Osteoblast (primary cell): ENCODE measurements around the gene SAMD10. TPM values are rescaled to one million over a fixed set of nuclear protein-coding genes. Genes with fewer than 3 reads are reported as not detected.
A peak's percentile ranks its signal among the peaks of the same experiment; 100 is the strongest.

Source experiments
- DNase-seq: peaks from one replicate; pipeline ENCODE4 v3.0.0; 2011; ENCODE audit warnings: low spot score, mixed read lengths; ENCODE audit not compliant: insufficient read length; ENCODE audit errors: missing footprints
- H2AFZ ChIP-seq: 2 replicates; pipeline ENCODE4 v1.6.0; 2011; ENCODE audit warnings: mild to moderate bottlenecking, low read length
- H3K27ac ChIP-seq: 2 replicates; pipeline ENCODE4 v1.5.1; 2011; ENCODE audit warnings: mild to moderate bottlenecking, low read depth, low read length, moderate library complexity
- H3K27me3 ChIP-seq: 2 replicates; pipeline ENCODE4 v1.6.0; 2012; ENCODE audit warnings: mild to moderate bottlenecking, control low read depth, inconsistent platforms, low read length, moderate library complexity; ENCODE audit not compliant: insufficient read depth
- H3K36me3 ChIP-seq: 2 replicates; pipeline ENCODE4 v1.5.1; 2011; ENCODE audit warnings: mild to moderate bottlenecking, low read length, control low read depth, moderate library complexity; ENCODE audit not compliant: insufficient read depth
- H3K4me1 ChIP-seq: 2 replicates; pipeline ENCODE4 v1.5.1; 2011; ENCODE audit warnings: mild to moderate bottlenecking, low read length, control low read depth, moderate library complexity; ENCODE audit not compliant: insufficient read depth
- H3K4me2 ChIP-seq: 2 replicates; pipeline ENCODE4 v1.6.0; 2011; ENCODE audit warnings: mild to moderate bottlenecking, low read length; ENCODE audit not compliant: insufficient read depth
- H3K4me3 ChIP-seq: fragments of 200-600 bp; sonication (generic); 3 replicates; pipeline ENCODE4 v1.5.1; 2012; ENCODE audit warnings: mild to moderate bottlenecking, low read length, inconsistent platforms; ENCODE audit not compliant: insufficient read depth
- H3K79me2 ChIP-seq: 2 replicates; pipeline ENCODE4 v1.6.0; 2012; ENCODE audit warnings: mild to moderate bottlenecking, low read length, control low read depth, inconsistent platforms; ENCODE audit not compliant: insufficient read depth
- H3K9me3 ChIP-seq: 2 replicates; pipeline ENCODE4 v1.5.1; 2011; ENCODE audit warnings: low read depth, low read length, control low read depth
- H4K20me1 ChIP-seq: 2 replicates; pipeline ENCODE4 v1.6.0; 2012; ENCODE audit warnings: mild to moderate bottlenecking, low read length, control low read depth; ENCODE audit not compliant: insufficient read depth
- CTCF ChIP-seq: IDR thresholded peaks from 2 replicates; pipeline ENCODE4 v1.5.1; 2011; ENCODE audit warnings: mild to moderate bottlenecking, low read depth, low read length, moderate library complexity; ENCODE audit errors: extremely low read depth
- total RNA-seq: library from RNA; depleted of rRNA; stranded (reverse); fragments of >200 nt; gene quantifications from 2 replicates; pipeline ENCODE4 v1.2.3, GENCODE V29; 2012

Gene SAMD10
- total RNA-seq, 1 donor, result 1.4 TPM

- peaks cover 3% of the 10 kb centered on the region for H4K20me1 ChIP-seq
- no peak for TF ChIP-seq CTCF
- H3K4me1 ChIP-seq, result peaks cover 14% of the 10 kb centered on the region
- H3K27ac ChIP-seq, result no peak overlapping the region
- peaks cover 27% of the 10 kb centered on the region for H3K36me3 ChIP-seq
- DNase-seq, result peak; percentile 74
- no peak overlapping the region for H3K4me2 ChIP-seq
- no peak overlapping the region for H2AFZ ChIP-seq
- no peaks in the 10 kb centered on the region for H3K9me3 ChIP-seq
- no peak overlapping the region for H3K4me3 ChIP-seq
- H3K27me3 ChIP-seq, result no peaks in the 10 kb centered on the region
- H3K79me2 ChIP-seq, result peaks cover 9% of the 10 kb centered on the region
These were observed 13.1 kb downstream of the SAMD10 start for GRCh38 chr20:63966172-63966943.

DNA sequence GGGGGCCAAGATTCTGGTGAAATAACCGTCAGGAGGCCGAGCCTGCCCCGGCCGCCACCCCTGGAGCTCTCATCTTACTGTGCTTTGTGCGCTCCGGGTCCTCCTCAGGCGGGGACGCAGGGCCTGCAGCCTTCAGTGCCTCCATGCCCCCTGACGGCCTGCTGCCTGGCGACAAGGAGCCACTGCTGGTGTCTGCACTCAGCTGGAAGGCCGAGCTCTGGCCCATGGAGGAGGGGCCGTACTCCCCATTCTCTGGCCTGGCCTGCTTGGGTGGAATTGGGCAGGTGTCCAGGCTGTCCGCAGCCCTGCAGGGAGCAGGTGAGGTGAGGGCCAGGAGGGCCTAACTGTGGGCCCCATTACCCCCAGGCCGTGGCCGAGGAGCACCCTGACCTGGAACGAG is 15.0 kb downstream of the SAMD10 start:
- Histone ChIP-seq H2AFZ (no peak overlapping the region), H3K4me2 (no peak overlapping the region), H3K4me1 (peaks cover 10% of the 10 kb centered on the region), H3K79me2 (peaks cover 9% of the 10 kb centered on the region), H3K27ac (no peak overlapping the region), H3K36me3 (peaks cover 31% of the 10 kb centered on the region), H3K9me3 (no peaks in the 10 kb centered on the region), H3K4me3 (no peak overlapping the region), H4K20me1 (peaks cover 3% of the 10 kb centered on the region), H3K27me3 (no peaks in the 10 kb centered on the region)
- no peak for TF ChIP-seq CTCF
- DNase-seq, result peak; percentile 63

GRCh38 chr20:63963784-63964301 is 15.6 kb downstream of the SAMD10 start:
- Histone ChIP-seq H3K27ac (no peak overlapping the region), H3K79me2 (peaks cover 6% of the 10 kb centered on the region), H3K36me3 (peaks cover 36% of the 10 kb centered on the region), H3K4me1 (peaks cover 6% of the 10 kb centered on the region), H3K9me3 (no peaks in the 10 kb centered on the region), H4K20me1 (peaks cover 3% of the 10 kb centered on the region), H3K27me3 (no peaks in the 10 kb centered on the region), H2AFZ (no peak overlapping the region), H3K4me2 (no peak overlapping the region), H3K4me3 (no peak overlapping the region)
- peak; percentile 80 for DNase-seq
- no peak for TF ChIP-seq CTCF

DNA sequence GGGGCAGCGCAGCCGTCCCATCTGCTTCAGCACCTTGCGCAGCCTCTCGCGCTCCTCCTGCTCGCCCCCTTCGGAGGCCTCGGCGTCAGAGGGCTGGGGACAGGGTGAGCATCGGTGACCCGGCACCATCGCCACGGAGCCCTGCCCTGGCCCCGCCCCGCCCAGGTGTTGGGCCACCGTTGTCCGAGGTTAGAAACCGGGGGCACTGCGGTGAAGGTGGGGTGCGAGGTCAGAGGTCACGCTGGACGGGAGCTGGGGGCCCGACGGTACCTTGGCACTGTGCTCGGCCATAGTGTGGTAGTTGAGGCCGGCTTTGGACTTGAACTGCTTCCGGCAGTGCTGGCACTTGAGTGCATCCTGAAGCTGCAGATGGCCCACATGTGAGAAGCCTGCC is 16.1 kb downstream of the SAMD10 start:
- no peak overlapping the region for H3K4me3 ChIP-seq
- peaks cover under 1% of the 10 kb centered on the region for H3K79me2 ChIP-seq
- peaks cover 1% of the 10 kb centered on the region for H3K4me1 ChIP-seq
- peaks cover 5% of the 10 kb centered on the region for H4K20me1 ChIP-seq
- H3K9me3 ChIP-seq, result no peaks in the 10 kb centered on the region
- TF ChIP-seq CTCF, result no peak
- H3K36me3 ChIP-seq, result peaks cover 40% of the 10 kb centered on the region
- H3K27me3 ChIP-seq, result no peaks in the 10 kb centered on the region
- no peak overlapping the region for H3K27ac ChIP-seq
- no peak overlapping the region for H3K4me2 ChIP-seq
- no peak overlapping the region for H2AFZ ChIP-seq
- peak; percentile 57 for DNase-seq
